HL-60 (cell line): ENCODE results near the gene ZNF841.

Experiments
- POLR2AphosphoS5 ChIP-seq: IDR thresholded peaks from 2 replicates; pipeline ENCODE4 v1.6.1; 2012; ENCODE audit warnings: low read depth
- TF ChIP-seq, protein P1 (sequence below): IDR thresholded peaks from one replicate; pipeline ENCODE4 v1.5.1; 2011; ENCODE audit warnings: low read length, control low read depth, inconsistent platforms; ENCODE audit not compliant: insufficient read depth

- TF ChIP-seq, protein P1, sequence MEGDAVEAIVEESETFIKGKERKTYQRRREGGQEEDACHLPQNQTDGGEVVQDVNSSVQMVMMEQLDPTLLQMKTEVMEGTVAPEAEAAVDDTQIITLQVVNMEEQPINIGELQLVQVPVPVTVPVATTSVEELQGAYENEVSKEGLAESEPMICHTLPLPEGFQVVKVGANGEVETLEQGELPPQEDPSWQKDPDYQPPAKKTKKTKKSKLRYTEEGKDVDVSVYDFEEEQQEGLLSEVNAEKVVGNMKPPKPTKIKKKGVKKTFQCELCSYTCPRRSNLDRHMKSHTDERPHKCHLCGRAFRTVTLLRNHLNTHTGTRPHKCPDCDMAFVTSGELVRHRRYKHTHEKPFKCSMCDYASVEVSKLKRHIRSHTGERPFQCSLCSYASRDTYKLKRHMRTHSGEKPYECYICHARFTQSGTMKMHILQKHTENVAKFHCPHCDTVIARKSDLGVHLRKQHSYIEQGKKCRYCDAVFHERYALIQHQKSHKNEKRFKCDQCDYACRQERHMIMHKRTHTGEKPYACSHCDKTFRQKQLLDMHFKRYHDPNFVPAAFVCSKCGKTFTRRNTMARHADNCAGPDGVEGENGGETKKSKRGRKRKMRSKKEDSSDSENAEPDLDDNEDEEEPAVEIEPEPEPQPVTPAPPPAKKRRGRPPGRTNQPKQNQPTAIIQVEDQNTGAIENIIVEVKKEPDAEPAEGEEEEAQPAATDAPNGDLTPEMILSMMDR = no peak
- no peak for TF ChIP-seq POLR2AphosphoS5
Observed at GRCh38 chr19:52022193-52022592, 73.4 kb downstream of the ZNF841 start.
